IMR-90 (cell line): ENCODE data around the gene DOCK10. TPM values are rescaled to one million over a fixed set of nuclear protein-coding genes. Genes with fewer than 3 reads are reported as not detected.

Experiments used
- ATAC-seq: fragments of 200-7000 bp; cut with Tn5 transposase; 2 replicates; pipeline ENCODE4 v1.9.1; 2020; ENCODE audit warnings: low read depth, mild to moderate bottlenecking, moderate library complexity
- BruUV-seq: library from RNA; stranded (reverse); fragments of 400-500 nt; replicated peaks from 2 replicates; lab custom pipeline; 2021; lab: Mats Ljungman, UMichigan
- CTCF ChIA-PET: fragments of 300-600 bp; formaldehyde crosslinking; extraction: SDS; loops from one replicate; lab custom pipeline; 2021; ENCODE audit warnings: antibody characterized with exemption; lab: Yijun Ruan, JAX
- POLR2A ChIA-PET: fragments of 300-600 bp; sonication (Branson Sonifier 250); formaldehyde crosslinking; loops from one replicate; lab custom pipeline; 2022; ENCODE audit warnings: antibody characterized with exemption; ENCODE audit not compliant: unreplicated experiment; lab: Charles Lee
- DNase-seq: peaks from one replicate; pipeline ENCODE4 v3.0.0; 2013
- H2AFZ ChIP-seq: replicated peaks from 2 replicates; pipeline ENCODE3; 2013; ENCODE audit warnings: low read length, mild to moderate bottlenecking; ENCODE audit not compliant: poor library complexity
- H2AK5ac ChIP-seq: 2 replicates; pipeline ENCODE4 v1.6.1; 2013; ENCODE audit warnings: low read depth, low read length, inconsistent platforms
- H2AK9ac ChIP-seq: replicated peaks from 2 replicates; pipeline ENCODE3; 2013; ENCODE audit warnings: mild to moderate bottlenecking, low read depth, low read length, moderate library complexity; ENCODE audit not compliant: poor library complexity
- H2BK120ac ChIP-seq: 2 replicates; pipeline ENCODE4 v1.6.1; 2013; ENCODE audit warnings: low read depth, low read length, inconsistent platforms
- H2BK15ac ChIP-seq: 3 replicates; pipeline ENCODE4 v1.6.1; 2013; ENCODE audit warnings: low read depth, low read length, inconsistent platforms
- H2BK20ac ChIP-seq: 2 replicates; pipeline ENCODE4 v1.6.1; 2013; ENCODE audit warnings: low read depth, mild to moderate bottlenecking, inconsistent platforms, low read length, moderate library complexity
- H2BK5ac ChIP-seq: 2 replicates; pipeline ENCODE4 v1.6.1; 2013; ENCODE audit warnings: mild to moderate bottlenecking, low read depth, low read length, inconsistent platforms; ENCODE audit not compliant: poor library complexity, severe bottlenecking
- H3K14ac ChIP-seq: replicated peaks from 2 replicates; pipeline ENCODE4 v1.6.1; 2013; ENCODE audit warnings: low read depth, low read length, inconsistent platforms
- H3K18ac ChIP-seq: 2 replicates; pipeline ENCODE4 v1.6.1; 2013; ENCODE audit warnings: low read depth, low read length, control low read depth
- H3K23ac ChIP-seq: 2 replicates; pipeline ENCODE4 v1.6.1; 2013; ENCODE audit warnings: low read depth, low read length, inconsistent platforms
- H3K27ac ChIP-seq: 2 replicates; pipeline ENCODE4 v1.5.1; 2013; ENCODE audit warnings: mild to moderate bottlenecking, control low read depth, low read length; ENCODE audit not compliant: insufficient read depth
- H3K27me3 ChIP-seq: 2 replicates; pipeline ENCODE4 v1.6.1; 2013; ENCODE audit warnings: low read length; ENCODE audit not compliant: control insufficient read depth, insufficient read depth
- H3K36me3 ChIP-seq: 2 replicates; pipeline ENCODE4 v1.6.1; 2013; ENCODE audit warnings: low read length, mixed read lengths; ENCODE audit not compliant: control insufficient read depth, insufficient read depth
- H3K4ac ChIP-seq: 2 replicates; pipeline ENCODE4 v1.6.1; 2013; ENCODE audit warnings: low read depth, low read length, inconsistent platforms
- H3K4me1 ChIP-seq: 2 replicates; pipeline ENCODE4 v1.6.1; 2013; ENCODE audit warnings: low read length, mixed read lengths; ENCODE audit not compliant: control insufficient read depth, insufficient read depth
- H3K4me2 ChIP-seq: 2 replicates; pipeline ENCODE4 v1.6.1; 2013; ENCODE audit warnings: low read depth, mild to moderate bottlenecking, control low read depth, low read length, moderate library complexity
- H3K4me3 ChIP-seq: 2 replicates; pipeline ENCODE4 v1.5.1; 2013; ENCODE audit warnings: low read depth, mild to moderate bottlenecking, control low read depth, low read length, moderate library complexity; ENCODE audit not compliant: insufficient read depth
- H3K56ac ChIP-seq: 2 replicates; pipeline ENCODE4 v1.6.1; 2013; ENCODE audit warnings: low read length, inconsistent platforms; ENCODE audit not compliant: insufficient read depth; ENCODE audit errors: extremely low read depth
- H3K79me1 ChIP-seq, 2 experiments: 2 replicates each; pipeline ENCODE4 v1.6.1; 2013; ENCODE audit warnings: low read length in 2 of 2, inconsistent platforms in 1 of 2, low read depth in 1 of 2
- H3K9ac ChIP-seq: 2 replicates; pipeline ENCODE4 v1.6.1; 2013; ENCODE audit warnings: low read depth, low read length, control low read depth
- H3K9me1 ChIP-seq: 2 replicates; pipeline ENCODE4 v1.6.1; 2013; ENCODE audit warnings: low read length, inconsistent platforms; ENCODE audit not compliant: insufficient read depth
- H3K9me3 ChIP-seq: 2 replicates; pipeline ENCODE4 v1.6.1; 2013; ENCODE audit warnings: low read length; ENCODE audit not compliant: control insufficient read depth, insufficient read depth
- H4K20me1 ChIP-seq: 2 replicates; pipeline ENCODE4 v1.6.1; 2013; ENCODE audit warnings: low read length, inconsistent platforms; ENCODE audit not compliant: insufficient read depth
- H4K5ac ChIP-seq: 2 replicates; pipeline ENCODE4 v1.6.1; 2013; ENCODE audit warnings: mild to moderate bottlenecking, low read depth, low read length, control low read depth
- H4K8ac ChIP-seq, 2 experiments: 2 replicates each; pipeline ENCODE4 v1.6.1; 2013; ENCODE audit warnings: low read depth in 2 of 2, low read length in 2 of 2, control low read depth in 1 of 2, inconsistent platforms in 1 of 2
- H4K91ac ChIP-seq: 2 replicates; pipeline ENCODE4 v1.6.1; 2013; ENCODE audit warnings: low read depth, low read length, inconsistent platforms; ENCODE audit not compliant: insufficient read depth
- BHLHE40 ChIP-seq: fragments of 150-350 bp; IDR thresholded peaks from 2 replicates; pipeline ENCODE4 v1.6.1; 2016; ENCODE audit warnings: mild to moderate bottlenecking, low read depth, low read length
- CEBPB ChIP-seq: IDR thresholded peaks from 2 replicates; pipeline ENCODE4 v1.6.1; 2012; ENCODE audit warnings: low read depth, low read length, improper control_type of control experiment
- CHD1 ChIP-seq: IDR thresholded peaks from 2 replicates; pipeline ENCODE4 v1.6.1; 2012; ENCODE audit warnings: low read depth, low read length, improper control_type of control experiment
- CTCF ChIP-seq: conservative IDR thresholded peaks from 2 replicates; pipeline ENCODE4 v1.5.1; 2012; ENCODE audit warnings: mild to moderate bottlenecking, low read depth, low read length, improper control_type of control experiment
- FOS ChIP-seq: fragments of 150-350 bp; IDR thresholded peaks from 2 replicates; pipeline ENCODE4 v1.6.1; 2016; ENCODE audit warnings: low read depth, low read length
- POLR2A ChIP-seq: IDR thresholded peaks from 2 replicates; pipeline ENCODE4 v1.6.1; 2012; ENCODE audit warnings: mild to moderate bottlenecking, low read depth, low read length
- RAD21 ChIP-seq: IDR thresholded peaks from 2 replicates; pipeline ENCODE4 v1.6.1; 2012; ENCODE audit warnings: low read length, improper control_type of control experiment
- RCOR1 ChIP-seq: IDR thresholded peaks from 2 replicates; pipeline ENCODE4 v1.6.1; 2012; ENCODE audit warnings: mild to moderate bottlenecking, low read length, improper control_type of control experiment; ENCODE audit not compliant: insufficient replicate concordance
- SMC3 ChIP-seq: fragments of 150-350 bp; IDR thresholded peaks from 2 replicates; pipeline ENCODE4 v1.6.1; 2016; ENCODE audit warnings: low read depth, mild to moderate bottlenecking, antibody characterized with exemption, low read length, moderate library complexity
- WGBS, 2 experiments: methylation state at CpG; one replicate each; pipeline versions ENCODE4 v1.1.5 to v1.1.7; 2013; ENCODE audit warnings: missing lambda C conversion rate in 2 of 2; ENCODE audit not compliant: insufficient read length in 1 of 2; ENCODE audit errors: extremely low coverage in 2 of 2; 5-methylcytosine and 5-hydroxymethylcytosine counted together
- dilution Hi-C: fragments of 300-500 bp; cut with HindIII; formaldehyde crosslinking; loops from one replicate; pipeline ENCODE4 v1.14.3; 2018; ENCODE audit warnings: low sequenced_read_pairs; ENCODE audit not compliant: unreplicated experiment
- in situ Hi-C: fragments of 300-500 bp; cut with MboI; formaldehyde crosslinking; loops from 3 replicates; pipeline ENCODE4 v1.14.3; 2019; ENCODE audit warnings: low sequenced_read_pairs, inconsistent platforms, mixed read lengths
- intact Hi-C: fragments of 100-400 bp; cut with micrococcal nuclease; formaldehyde crosslinking; loops from 2 replicates; pipeline ENCODE4 v1.10.0; 2022
- polyA plus RNA-seq, 3 experiments: library from polyadenylated mRNA; depleted of rRNA; stranded (reverse); fragments of >200 nt; gene quantifications; 2 replicates each; pipeline ENCODE4 v1.2.3, GENCODE V29; 2012; ENCODE audit warnings: low replicate concordance in 1 of 3
- total RNA-seq: library from RNA; depleted of rRNA; stranded (reverse); fragments of >200 nt; gene quantifications from 2 replicates; pipeline ENCODE4 v1.2.3, GENCODE V29; 2012
- TF ChIP-seq, protein P1 (sequence below): fragments of 150-350 bp; IDR thresholded peaks from 2 replicates; pipeline ENCODE4 v1.6.1; 2017; ENCODE audit warnings: mild to moderate bottlenecking, antibody characterized with exemption, low read length, low read depth

DOCK10 gene
- total and polyA plus RNA-seq, 2 of the 4 experiments (the other 2 are of a cell fraction) = 58.6 to 75.3 TPM

- H2BK120ac ChIP-seq = peak overlapping the region; percentile 82; the same call in 1 of the 2 replicates
- peaks cover 0 to 4% of the 10 kb centered on the region in 2 experiments; a peak in 2 of 4 replicates for H3K79me1 ChIP-seq
- no peak overlapping the region for H4K91ac ChIP-seq
- peak overlapping the region; percentile 30; the same call in 1 of the 2 replicates for H3K4ac ChIP-seq
- no peak overlapping the region for H3K27ac ChIP-seq
- H3K4me2 ChIP-seq = peak overlapping the region; percentile 40; the same call in 1 of the 2 replicates
- ChIA-PET POLR2A (no interaction called here), CTCF (interaction anchor here (0.7 to 1.0 kb wide), 2 partner anchors 165 to 278 kb away, joined by 3 to 4 read pairs; no protein-coding TSS in a partner anchor)
- in situ Hi-C loops = no loop called here
- no peak overlapping the region; the same call in 2 of the 3 replicates for H2BK15ac ChIP-seq
- peaks cover 2% of the 10 kb centered on the region for H3K9me1 ChIP-seq
- intact Hi-C loops = loop anchor here (2.0 kb wide), 1 partner anchor 17 kb away; no protein-coding TSS in a partner anchor
- no TSS peak for BruUV-seq
- H3K9me3 ChIP-seq = peaks cover 3% of the 10 kb centered on the region; the same call in 1 of the 2 replicates
- H2BK20ac ChIP-seq = peak overlapping the region; percentile 22; the same call in 1 of the 2 replicates
- no peak overlapping the region; the same call in 1 of the 2 replicates for H4K5ac ChIP-seq
- ATAC-seq = peak; percentile 89
- peak overlapping the region; percentile 97 for H2BK5ac ChIP-seq
- H2AK9ac ChIP-seq = no peak overlapping the region
- H3K4me1 ChIP-seq = peaks cover 4% of the 10 kb centered on the region; the same call in 1 of the 2 replicates
- dilution Hi-C loops = no loop called here
- peak overlapping the region; percentile 27; the same call in 1 of the 2 replicates for H3K18ac ChIP-seq
- no peak overlapping the region for H2AK5ac ChIP-seq
- H3K23ac ChIP-seq = no peak overlapping the region
- H3K9ac ChIP-seq = no peak overlapping the region
- peak; percentile 95 for DNase-seq
- H4K8ac ChIP-seq = peak overlapping the region in 1 of 2 experiments; percentile 73; a peak in 1 of 4 replicates
- no peaks in the 10 kb centered on the region for H4K20me1 ChIP-seq
- H3K27me3 ChIP-seq = no peaks in the 10 kb centered on the region
- WGBS, 2 experiments = no CpG with 5 or more reads among the region's 3 CpGs
- no peak for TF ChIP-seq CHD1
- TF ChIP-seq RCOR1 = no peak
- peak; percentile 42; the same call in 1 of the 2 replicates for TF ChIP-seq RAD21
- TF ChIP-seq CTCF = peak; percentile 22
- peak; percentile 42; the same call in 1 of the 2 replicates for TF ChIP-seq CEBPB
- TF ChIP-seq, protein P1, sequence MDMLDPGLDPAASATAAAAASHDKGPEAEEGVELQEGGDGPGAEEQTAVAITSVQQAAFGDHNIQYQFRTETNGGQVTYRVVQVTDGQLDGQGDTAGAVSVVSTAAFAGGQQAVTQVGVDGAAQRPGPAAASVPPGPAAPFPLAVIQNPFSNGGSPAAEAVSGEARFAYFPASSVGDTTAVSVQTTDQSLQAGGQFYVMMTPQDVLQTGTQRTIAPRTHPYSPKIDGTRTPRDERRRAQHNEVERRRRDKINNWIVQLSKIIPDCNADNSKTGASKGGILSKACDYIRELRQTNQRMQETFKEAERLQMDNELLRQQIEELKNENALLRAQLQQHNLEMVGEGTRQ = no peak
- TF ChIP-seq FOS = peak; percentile 39; the same call in 1 of the 2 replicates
- TF ChIP-seq POLR2A = no peak
- TF ChIP-seq SMC3 = no peak
- 0 out of 2 replicates have a peak, but pooled peaks have one; percentile 11 for TF ChIP-seq BHLHE40
- H3K36me3 ChIP-seq = peaks cover 2% of the 10 kb centered on the region; the same call in 1 of the 2 replicates
- no peak overlapping the region for H3K4me3 ChIP-seq
- H3K56ac ChIP-seq = no peak overlapping the region
- H2AFZ ChIP-seq = peak overlapping the region; percentile 23
- H3K14ac ChIP-seq = no peak overlapping the region
Observed at GRCh38 chr2:224837558-224837957, 204.7 kb downstream of the DOCK10 start.
